SU-DHL-6 (cell line): ENCODE results near the gene NPDC1.

Source experiments
- CTCF ChIP-seq: fragments of 200-600 bp; sonication (generic); IDR thresholded peaks from one replicate; pipeline ENCODE4 v1.5.1; 2017; ENCODE audit warnings: antibody characterized with exemption, mild to moderate bottlenecking, low read length, moderate library complexity; ENCODE audit not compliant: insufficient read depth, poor library complexity, severe bottlenecking
- EZH2phosphoT487 ChIP-seq: fragments of 200-600 bp; sonication (generic), shearing (Covaris generic); conservative IDR thresholded peaks from 2 replicates; pipeline ENCODE4 v1.6.1; 2018; ENCODE audit warnings: mild to moderate bottlenecking, antibody characterized with exemption, low read length, moderate library complexity, mixed read lengths

DNA sequence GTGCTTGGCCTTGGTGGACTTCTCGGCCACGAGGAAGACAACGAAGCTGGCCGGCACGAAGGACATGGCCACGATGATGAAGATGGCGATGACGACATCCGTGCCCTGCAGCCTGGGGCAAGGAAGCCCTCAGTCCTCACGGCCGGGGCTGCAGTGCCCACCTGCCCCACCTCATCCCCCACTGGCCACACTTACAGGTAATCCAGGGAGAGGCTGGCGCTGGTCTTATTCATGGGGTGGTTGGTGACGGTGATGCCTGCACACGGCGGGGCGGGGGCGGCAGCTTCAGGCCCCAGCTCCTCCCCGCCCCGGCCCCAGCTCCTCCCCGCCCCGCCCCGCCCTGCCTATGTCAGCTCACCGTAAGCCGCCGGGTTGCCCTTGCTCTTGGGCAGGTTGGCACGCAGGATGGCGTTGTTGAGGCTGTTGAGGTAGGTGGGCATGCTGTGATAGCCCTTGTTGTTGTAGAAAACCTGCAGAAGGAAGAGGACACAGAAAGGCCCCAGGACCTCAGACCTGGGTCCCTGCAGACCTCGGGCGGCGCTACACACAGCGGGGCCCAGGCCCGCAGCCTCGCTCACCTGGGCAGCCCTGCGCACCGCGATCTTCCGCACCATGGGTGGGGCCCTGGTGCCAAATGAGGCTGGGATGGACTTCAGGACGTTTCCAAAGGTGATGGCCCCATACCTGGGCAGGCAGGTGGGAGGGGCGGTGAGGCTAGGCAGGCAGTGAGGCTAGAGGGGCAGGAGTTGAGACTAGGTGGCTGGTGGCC is 33.9 kb downstream of the NPDC1 start:
- TF ChIP-seq EZH2phosphoT487 (no peak), CTCF (no peak)
